ENCODE measurements around the gene CD320. TPM values are rescaled to one million over a fixed set of nuclear protein-coding genes. Genes with fewer than 3 reads are reported as not detected.

CD320 gene
- total and polyA plus RNA-seq, 2 donors (not counting 1 experiment from before 2014, with no cell fraction given): 30.5 to 32.6 TPM

- Histone ChIP-seq H3K79me2 (ENCODE audit: control insufficient read depth, insufficient read depth, low read length) (no peaks in the 10 kb centered on the region), H3K4me2 (replicated peaks; ENCODE audit: low read depth, low read length, poor library complexity, severe bottlenecking) (peak overlapping the region; percentile 79), H3K4me3 (ENCODE audit: control extremely low read depth in 1 of 5, extremely low read depth in 1 of 5, insufficient read depth in 1 of 5, low read depth in 2 of 5, low read length in 4 of 5) (no peak overlapping the region), H3K9ac (ENCODE audit: low read length) (no peak overlapping the region), H3K27ac (ENCODE audit: low read length in 2 of 2) (no peak overlapping the region), H3K4me1 (ENCODE audit: control insufficient read depth in 2 of 2, insufficient read depth in 2 of 2, low read length in 2 of 2) (peaks cover 5 to 16% of the 10 kb centered on the region in 2 donors), H4K20me1 (ENCODE audit: control insufficient read depth, insufficient read depth, low read length, poor library complexity, severe bottlenecking) (no peaks in the 10 kb centered on the region), H3K9me3 (ENCODE audit: control extremely low read depth in 1 of 3, control insufficient read depth in 2 of 3, insufficient read depth in 1 of 3, low read length in 2 of 3) (peaks cover 0 to 10% (median 0%) of the 10 kb centered on the region in 3 donors), H3K27me3 (replicated peaks in 1 of 4; ENCODE audit: control extremely low read depth in 1 of 4, control insufficient read depth in 3 of 4, insufficient read depth in 4 of 4, low read length in 3 of 4) (peaks cover 0 to 37% (median 12%) of the 10 kb centered on the region in 4 experiments), H2AFZ (ENCODE audit: insufficient read depth, low read depth, low read length, poor library complexity, severe bottlenecking) (no peak overlapping the region), H3K36me3 (replicated peaks in 1 of 2; ENCODE audit: control extremely low read depth in 1 of 2, control insufficient read depth in 1 of 2, extremely low read depth in 1 of 2, insufficient read depth in 2 of 2, low read length in 1 of 2) (no peaks in the 10 kb centered on the region)
- TF ChIP-seq CTCF (IDR thresholded peaks at IDR 0.05) (no peak), EZH2 (IDR thresholded peaks at IDR 0.05; ENCODE audit: borderline replicate concordance, insufficient read depth, low read depth, low read length, poor library complexity, severe bottlenecking) (no peak)
- WGBS (ENCODE audit: insufficient coverage): 29% methylated on average over 48 of the region's 48 CpGs
- H3K9me3 Mint-ChIP-seq (ENCODE audit: insufficient read depth): no peaks in the 10 kb centered on the region
- ChIA-PET CTCF (interaction anchor here (1.0 to 1.4 kb wide), 2 partner anchors 20 to 25 kb away, joined by 3 to 5 read pairs; no protein-coding TSS in a partner anchor), POLR2A (interaction anchor here (1.4 to 1.7 kb wide), 2 partner anchors 9 to 13 kb away, joined by 4 to 5 read pairs; partner anchors contain the start of genes NDUFA7 and RPS28)
- DNase-seq (peak; percentile 19), ATAC-seq (ENCODE audit: low read depth) (no peak)
- intact Hi-C loops (cut with micrococcal nuclease): no loop called here
- peak overlapping the region; percentile 34 for H3K4me3 Mint-ChIP-seq
- peaks cover 19% of the 10 kb centered on the region for H3K27me3 Mint-ChIP-seq
- peaks cover 6% of the 10 kb centered on the region for H3K4me1 Mint-ChIP-seq
- no peak overlapping the region for H3K27ac Mint-ChIP-seq
Observed at GRCh38 chr19:8333767-8334457, 25.8 kb upstream of the CD320 start.

All from B cell (primary cell).